Measurements from ENCODE around the gene ATP8A1. TPM values are rescaled to one million over a fixed set of nuclear protein-coding genes. Genes with fewer than 3 reads are reported as not detected.

The ATP8A1 gene
- total RNA-seq, 4 donors from 2014 or later = 21.3 to 34.7 (median 25.9) TPM

DNA sequence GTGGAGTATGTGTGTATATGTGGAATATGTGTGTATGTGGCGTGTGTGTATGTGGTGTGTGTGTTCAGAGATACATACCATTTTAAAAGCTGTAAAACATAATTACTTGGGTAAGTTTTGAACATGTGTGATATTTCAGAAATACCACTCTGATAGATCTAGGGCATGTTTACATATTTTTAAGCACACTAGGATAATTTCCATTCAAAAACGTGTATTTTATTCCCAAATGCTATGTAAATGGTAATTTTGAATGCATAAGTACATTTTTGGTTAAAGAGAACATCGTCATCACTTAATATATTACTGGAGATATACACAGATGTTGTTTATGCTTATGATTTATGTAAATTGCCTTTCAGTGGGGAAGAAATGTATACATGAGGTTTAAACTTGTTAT, 294.3 kb downstream of the ATP8A1 start:
- Histone ChIP-seq H3K4me1 (no peaks in the 10 kb centered on the region), H3K4me3 (no peak overlapping the region), H3K27ac (no peak overlapping the region), H3K27me3 (no peaks in the 10 kb centered on the region), H3K36me3 (no peaks in the 10 kb centered on the region), H3K9me3 (no peaks in the 10 kb centered on the region)
- no peak for DNase-seq
- intact Hi-C loops (cut with DNase I; ENCODE audit: low total_unique reads) = no loop called here
- TF ChIP-seq, protein P1, sequence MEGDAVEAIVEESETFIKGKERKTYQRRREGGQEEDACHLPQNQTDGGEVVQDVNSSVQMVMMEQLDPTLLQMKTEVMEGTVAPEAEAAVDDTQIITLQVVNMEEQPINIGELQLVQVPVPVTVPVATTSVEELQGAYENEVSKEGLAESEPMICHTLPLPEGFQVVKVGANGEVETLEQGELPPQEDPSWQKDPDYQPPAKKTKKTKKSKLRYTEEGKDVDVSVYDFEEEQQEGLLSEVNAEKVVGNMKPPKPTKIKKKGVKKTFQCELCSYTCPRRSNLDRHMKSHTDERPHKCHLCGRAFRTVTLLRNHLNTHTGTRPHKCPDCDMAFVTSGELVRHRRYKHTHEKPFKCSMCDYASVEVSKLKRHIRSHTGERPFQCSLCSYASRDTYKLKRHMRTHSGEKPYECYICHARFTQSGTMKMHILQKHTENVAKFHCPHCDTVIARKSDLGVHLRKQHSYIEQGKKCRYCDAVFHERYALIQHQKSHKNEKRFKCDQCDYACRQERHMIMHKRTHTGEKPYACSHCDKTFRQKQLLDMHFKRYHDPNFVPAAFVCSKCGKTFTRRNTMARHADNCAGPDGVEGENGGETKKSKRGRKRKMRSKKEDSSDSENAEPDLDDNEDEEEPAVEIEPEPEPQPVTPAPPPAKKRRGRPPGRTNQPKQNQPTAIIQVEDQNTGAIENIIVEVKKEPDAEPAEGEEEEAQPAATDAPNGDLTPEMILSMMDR (IDR thresholded peaks at IDR 0.05) = no peak
- TF ChIP-seq POLR2A (IDR thresholded peaks at IDR 0.05) = no peak

DNA sequence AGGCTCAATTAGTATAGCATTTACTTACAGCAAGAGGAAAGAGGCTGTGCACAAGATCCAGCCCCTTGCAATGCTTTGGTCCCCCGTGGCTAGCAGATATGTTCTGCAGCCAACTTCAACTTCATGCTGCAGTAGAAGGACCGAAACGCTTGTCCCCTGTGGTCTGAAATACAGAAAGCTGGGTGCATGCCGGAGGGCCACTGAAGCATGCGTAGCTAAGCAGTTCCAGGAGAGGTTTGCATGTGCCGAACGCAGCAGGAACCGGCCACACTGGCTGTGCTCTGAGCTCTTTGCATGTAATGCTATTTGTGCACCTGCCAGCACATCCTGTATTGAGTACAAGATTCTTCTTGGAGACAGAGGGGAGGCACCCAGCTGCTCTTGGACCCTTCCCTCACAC, 295.4 kb downstream of the ATP8A1 start:
- H3K4me3 ChIP-seq = no peak overlapping the region
- H3K4me1 ChIP-seq = no peaks in the 10 kb centered on the region
- no peak for DNase-seq
- no peak for TF ChIP-seq POLR2A (IDR thresholded peaks at IDR 0.05)
- TF ChIP-seq, protein P1 (IDR thresholded peaks at IDR 0.05) = no peak
- H3K27ac ChIP-seq = no peak overlapping the region
- H3K36me3 ChIP-seq = no peaks in the 10 kb centered on the region
- H3K9me3 ChIP-seq = no peaks in the 10 kb centered on the region
- intact Hi-C loops (cut with DNase I; ENCODE audit: low total_unique reads) = no loop called here
- no peaks in the 10 kb centered on the region for H3K27me3 ChIP-seq

DNA sequence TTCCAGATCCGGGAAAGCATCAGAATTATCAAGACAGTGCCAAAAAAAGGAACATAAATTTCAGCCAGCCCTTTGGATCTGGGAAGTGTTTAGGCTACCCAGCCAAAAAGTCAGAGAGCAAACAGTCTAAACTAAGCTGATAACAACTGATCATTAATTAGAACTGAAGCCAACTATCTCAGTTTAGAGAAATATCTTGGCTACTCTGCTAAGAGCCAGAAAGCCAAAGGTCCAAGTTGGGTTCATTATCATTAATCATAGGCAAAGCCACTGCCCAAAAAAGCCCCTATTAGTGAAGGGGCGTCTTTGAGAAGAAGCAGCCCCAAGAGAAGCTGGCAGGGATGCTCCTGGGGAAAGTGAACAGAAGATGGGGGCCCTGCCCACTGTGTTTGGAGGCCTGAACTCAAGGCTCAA, 296.6 kb downstream of the ATP8A1 start:
- H3K4me1 ChIP-seq = no peaks in the 10 kb centered on the region
- intact Hi-C loops (cut with DNase I; ENCODE audit: low total_unique reads) = no loop called here
- no peak overlapping the region for H3K4me3 ChIP-seq
- H3K27ac ChIP-seq = no peak overlapping the region
- no peaks in the 10 kb centered on the region for H3K9me3 ChIP-seq
- DNase-seq = no peak
- TF ChIP-seq, protein P1 (IDR thresholded peaks at IDR 0.05) = no peak
- no peak for TF ChIP-seq POLR2A (IDR thresholded peaks at IDR 0.05)
- H3K27me3 ChIP-seq = no peaks in the 10 kb centered on the region
- no peaks in the 10 kb centered on the region for H3K36me3 ChIP-seq

DNA sequence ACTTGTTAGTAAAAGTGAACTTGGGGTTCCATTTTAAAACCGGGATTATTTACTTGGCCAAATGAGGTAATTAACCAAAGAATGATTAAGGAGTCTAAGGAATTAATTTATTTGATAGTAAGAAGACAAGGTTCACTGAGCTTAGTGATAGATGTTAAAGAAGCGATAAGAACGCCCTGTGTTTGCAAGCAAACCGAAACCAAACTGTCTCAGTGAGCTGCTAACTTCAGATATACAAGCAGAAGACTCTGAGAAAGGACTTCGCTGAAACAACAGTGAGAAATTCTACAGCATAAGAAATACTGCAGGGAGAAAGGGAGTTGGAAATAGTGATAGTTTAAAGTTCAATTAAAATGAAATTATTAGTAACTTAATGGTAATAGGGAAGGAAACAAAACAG, 297.2 kb downstream of the ATP8A1 start:
- no peak for TF ChIP-seq POLR2A (IDR thresholded peaks at IDR 0.05)
- TF ChIP-seq, protein P1 (IDR thresholded peaks at IDR 0.05) = no peak
- Histone ChIP-seq H3K4me3 (peak overlapping the region in 1 of 2 donors; percentile 5), H3K27ac (peak overlapping the region in 1 of 2 donors; percentile 19), H3K36me3 (no peaks in the 10 kb centered on the region), H3K9me3 (no peaks in the 10 kb centered on the region), H3K4me1 (no peaks in the 10 kb centered on the region), H3K27me3 (no peaks in the 10 kb centered on the region)
- no peak for DNase-seq
- intact Hi-C loops (cut with DNase I; ENCODE audit: low total_unique reads) = no loop called here

Other genes with a start within 250 kb of the ATP8A1 start
- gene GRXCR1, start 235.6 kb upstream of the ATP8A1 start, total RNA-seq = not detected